ENCODE measurements around the gene FMO2.

DNA sequence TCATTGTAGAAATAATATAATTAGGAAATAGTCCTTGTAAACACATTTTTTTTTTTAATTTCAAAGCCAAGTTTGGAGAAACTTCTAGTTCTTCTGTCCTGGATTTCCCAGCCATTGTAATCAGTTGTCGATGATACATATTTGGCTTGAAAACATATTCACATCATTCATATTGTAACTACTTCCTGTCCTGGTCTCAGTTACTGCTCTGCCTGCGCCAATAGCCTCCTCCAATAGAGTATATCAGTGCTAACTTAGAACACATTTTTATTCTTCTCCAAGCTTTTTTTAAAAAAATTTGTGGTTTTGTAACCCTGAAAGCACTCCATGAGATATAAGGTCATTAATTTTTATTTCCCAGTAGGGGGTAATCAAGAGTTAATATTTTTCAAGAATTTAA, 46.1 kb upstream of the FMO2 start:
- TF ChIP-seq TAF1 (IDR thresholded peaks at IDR 0.05; ENCODE audit: borderline replicate concordance, low read depth, low read length) (no peak), POLR2AphosphoS5 (IDR thresholded peaks at IDR 0.05; ENCODE audit: low read depth, low read length) (no peak)
